ENCODE measurements around the gene WDPCP. TPM values are rescaled to one million over a fixed set of nuclear protein-coding genes. Genes with fewer than 3 reads are reported as not detected.

WDPCP gene
- total and polyA plus RNA-seq, 2 donors from 2014 or later, result 2.7 to 15.1 TPM

DNA sequence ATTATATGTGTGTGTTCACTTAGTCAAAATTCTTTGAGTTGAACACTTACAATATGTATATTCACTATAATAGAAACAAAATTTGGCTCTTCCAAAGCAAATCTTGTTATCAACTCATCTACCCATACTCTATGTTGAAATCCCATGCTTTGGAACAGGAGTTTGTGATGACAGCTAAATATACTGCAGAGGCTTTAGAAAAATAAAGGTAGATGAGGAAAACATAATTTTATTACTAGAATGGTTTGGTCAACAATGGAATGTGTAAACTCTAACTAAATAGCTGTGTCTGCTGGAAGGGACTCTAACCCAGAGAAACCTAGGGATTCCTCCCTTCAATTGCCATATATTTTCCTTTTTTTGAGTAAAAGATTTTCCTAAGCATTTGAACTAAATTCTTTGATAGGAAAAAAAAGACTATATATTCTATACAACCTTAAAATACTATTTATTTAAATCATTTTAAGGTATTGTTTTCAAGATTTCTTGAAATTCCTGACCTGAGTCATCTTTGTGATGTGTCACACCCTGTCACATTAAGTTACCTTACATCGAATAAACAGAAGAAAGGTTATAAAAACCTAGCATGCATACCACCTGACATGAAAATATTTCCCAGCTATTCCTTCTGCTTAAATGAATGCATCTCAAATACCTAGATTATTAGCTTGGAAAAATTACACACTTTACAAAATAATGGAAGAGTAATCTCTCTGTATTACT lies 362.2 kb downstream of the WDPCP start:
- Histone ChIP-seq H3K9me3 (ENCODE audit: control insufficient read depth in 2 of 3, insufficient read depth in 1 of 3, low read length in 3 of 3) (no peaks in the 10 kb centered on the region), H3K27me3 (ENCODE audit: control insufficient read depth, insufficient read depth, low read length) (no peaks in the 10 kb centered on the region), H3K4me3 (ENCODE audit: low read length in 3 of 3) (no peak overlapping the region), H3K4me1 (ENCODE audit: control insufficient read depth in 2 of 3, insufficient read depth in 2 of 3, low read depth in 1 of 3, low read length in 3 of 3) (no peaks in the 10 kb centered on the region), H3K9ac (ENCODE audit: low read length in 3 of 3) (no peak overlapping the region), H3K27ac (ENCODE audit: low read depth in 2 of 2, low read length in 2 of 2) (no peak overlapping the region), H3K36me3 (ENCODE audit: control insufficient read depth in 2 of 3, insufficient read depth in 3 of 3, low read length in 3 of 3) (no peaks in the 10 kb centered on the region)
- no peak for FAIRE-seq
- TF ChIP-seq, protein P1, sequence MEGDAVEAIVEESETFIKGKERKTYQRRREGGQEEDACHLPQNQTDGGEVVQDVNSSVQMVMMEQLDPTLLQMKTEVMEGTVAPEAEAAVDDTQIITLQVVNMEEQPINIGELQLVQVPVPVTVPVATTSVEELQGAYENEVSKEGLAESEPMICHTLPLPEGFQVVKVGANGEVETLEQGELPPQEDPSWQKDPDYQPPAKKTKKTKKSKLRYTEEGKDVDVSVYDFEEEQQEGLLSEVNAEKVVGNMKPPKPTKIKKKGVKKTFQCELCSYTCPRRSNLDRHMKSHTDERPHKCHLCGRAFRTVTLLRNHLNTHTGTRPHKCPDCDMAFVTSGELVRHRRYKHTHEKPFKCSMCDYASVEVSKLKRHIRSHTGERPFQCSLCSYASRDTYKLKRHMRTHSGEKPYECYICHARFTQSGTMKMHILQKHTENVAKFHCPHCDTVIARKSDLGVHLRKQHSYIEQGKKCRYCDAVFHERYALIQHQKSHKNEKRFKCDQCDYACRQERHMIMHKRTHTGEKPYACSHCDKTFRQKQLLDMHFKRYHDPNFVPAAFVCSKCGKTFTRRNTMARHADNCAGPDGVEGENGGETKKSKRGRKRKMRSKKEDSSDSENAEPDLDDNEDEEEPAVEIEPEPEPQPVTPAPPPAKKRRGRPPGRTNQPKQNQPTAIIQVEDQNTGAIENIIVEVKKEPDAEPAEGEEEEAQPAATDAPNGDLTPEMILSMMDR (IDR thresholded peaks at IDR 0.05; ENCODE audit: borderline replicate concordance, extremely low read depth, insufficient read depth), result no peak
- no peak for DNase-seq
- intact Hi-C loops (cut with DNase I), result no loop called here

DNA sequence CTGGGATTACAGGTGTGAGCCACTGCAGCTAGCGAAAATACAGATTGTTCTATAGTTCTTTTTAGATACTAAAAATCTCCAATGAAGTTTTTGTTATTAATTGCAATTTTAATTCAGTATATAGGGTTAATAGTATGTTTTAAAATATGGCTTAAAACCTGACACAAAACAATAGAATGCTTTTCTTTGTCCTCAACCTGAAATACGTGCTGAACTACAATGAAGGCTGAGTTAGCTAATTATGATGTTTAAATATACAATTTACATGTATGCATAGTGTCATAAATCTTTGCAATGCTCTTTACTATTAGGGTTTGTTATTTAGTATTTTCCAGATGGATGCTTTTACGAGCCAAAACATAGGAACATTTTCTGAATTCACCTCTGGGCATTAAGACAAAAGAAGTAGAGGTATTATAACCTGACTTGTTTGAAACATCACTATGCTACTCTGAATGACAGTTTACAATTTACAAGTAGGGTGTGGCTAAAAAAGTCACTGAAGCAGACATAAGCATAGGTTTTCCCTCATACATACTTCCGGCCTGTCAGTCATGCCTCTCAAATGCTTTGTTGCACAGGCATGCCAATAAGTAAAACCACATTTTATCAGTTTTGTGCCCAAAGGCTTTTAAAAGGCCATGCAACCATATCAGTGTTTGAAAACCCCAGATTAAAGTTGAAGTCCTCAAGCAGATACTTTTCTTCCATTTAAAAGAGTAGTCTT lies 369.3 kb downstream of the WDPCP start:
- DNase-seq, result peak in 1 of 5 donors; percentile 1
- Histone ChIP-seq H3K27me3 (ENCODE audit: control insufficient read depth, insufficient read depth, low read length) (no peaks in the 10 kb centered on the region), H3K27ac (ENCODE audit: low read depth in 2 of 2, low read length in 2 of 2) (no peak overlapping the region), H3K9me3 (ENCODE audit: control insufficient read depth in 2 of 3, insufficient read depth in 1 of 3, low read length in 3 of 3) (no peaks in the 10 kb centered on the region), H3K4me1 (ENCODE audit: control insufficient read depth in 2 of 3, insufficient read depth in 2 of 3, low read depth in 1 of 3, low read length in 3 of 3) (no peaks in the 10 kb centered on the region), H3K9ac (ENCODE audit: low read length in 3 of 3) (no peak overlapping the region), H3K4me3 (ENCODE audit: low read length in 3 of 3) (no peak overlapping the region), H3K36me3 (ENCODE audit: control insufficient read depth in 2 of 3, insufficient read depth in 3 of 3, low read length in 3 of 3) (no peaks in the 10 kb centered on the region)
- FAIRE-seq, result no peak
- intact Hi-C loops (cut with DNase I), result no loop called here
- TF ChIP-seq, protein P1 (IDR thresholded peaks at IDR 0.05; ENCODE audit: borderline replicate concordance, extremely low read depth, insufficient read depth), result no peak

DNA sequence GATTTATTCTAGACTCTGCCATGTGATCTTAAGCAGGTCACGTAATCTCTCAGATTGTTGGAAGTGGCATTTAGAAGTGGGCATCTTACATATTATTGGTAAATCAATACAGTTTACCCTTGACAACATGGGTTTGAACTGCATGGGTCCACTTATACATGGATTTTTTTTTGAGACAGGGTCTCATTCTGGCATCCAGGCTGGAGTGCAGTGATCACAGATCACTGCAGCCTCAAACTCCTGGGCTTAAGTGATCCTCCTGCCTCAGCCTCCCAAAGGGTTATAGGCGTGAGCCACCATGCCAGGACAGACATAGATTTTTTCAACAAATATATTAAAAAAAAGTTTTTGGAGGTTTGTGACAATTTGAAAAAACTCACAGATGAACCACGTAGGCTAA lies 393.0 kb downstream of the WDPCP start:
- intact Hi-C loops (cut with DNase I), result no loop called here
- no peak for FAIRE-seq
- H3K27me3 ChIP-seq (ENCODE audit: control insufficient read depth, insufficient read depth, low read length), result no peaks in the 10 kb centered on the region
- H3K4me1 ChIP-seq (ENCODE audit: control insufficient read depth in 2 of 3, insufficient read depth in 2 of 3, low read depth in 1 of 3, low read length in 3 of 3), result no peaks in the 10 kb centered on the region
- H3K4me3 ChIP-seq (ENCODE audit: low read length in 3 of 3), result no peak overlapping the region
- no peaks in the 10 kb centered on the region for H3K9me3 ChIP-seq (ENCODE audit: control insufficient read depth in 2 of 3, insufficient read depth in 1 of 3, low read length in 3 of 3)
- H3K27ac ChIP-seq (ENCODE audit: low read depth in 2 of 2, low read length in 2 of 2), result no peak overlapping the region
- DNase-seq, result no peak
- no peaks in the 10 kb centered on the region for H3K36me3 ChIP-seq (ENCODE audit: control insufficient read depth in 2 of 3, insufficient read depth in 3 of 3, low read length in 3 of 3)
- TF ChIP-seq, protein P1 (IDR thresholded peaks at IDR 0.05; ENCODE audit: borderline replicate concordance, extremely low read depth, insufficient read depth), result no peak
- H3K9ac ChIP-seq (ENCODE audit: low read length in 3 of 3), result no peak overlapping the region
